HuH-7.5 (cell line): ENCODE results near the gene GCNT2.
"Not testable (repeated sequence)": the region's sequence is repeated elsewhere in the genome, so short reads cannot be mapped to it uniquely, and the experiment has no call there.

Experiments used
- DNase-seq: peaks from one replicate; pipeline ENCODE4 v3.0.0; 2011; ENCODE audit warnings: low spot score

GCNT2 gene

GRCh38 chr6:10580570-10580969, 59.4 kb downstream of the GCNT2 start:
- DNase-seq, result no peak

- DNase-seq, result not testable (repeated sequence)
Observed at GRCh38 chr6:10581402-10581801, 60.3 kb downstream of the GCNT2 start.

GRCh38 chr6:10582774-10583508, 61.8 kb downstream of the GCNT2 start:
- DNase-seq, result no peak

DNA sequence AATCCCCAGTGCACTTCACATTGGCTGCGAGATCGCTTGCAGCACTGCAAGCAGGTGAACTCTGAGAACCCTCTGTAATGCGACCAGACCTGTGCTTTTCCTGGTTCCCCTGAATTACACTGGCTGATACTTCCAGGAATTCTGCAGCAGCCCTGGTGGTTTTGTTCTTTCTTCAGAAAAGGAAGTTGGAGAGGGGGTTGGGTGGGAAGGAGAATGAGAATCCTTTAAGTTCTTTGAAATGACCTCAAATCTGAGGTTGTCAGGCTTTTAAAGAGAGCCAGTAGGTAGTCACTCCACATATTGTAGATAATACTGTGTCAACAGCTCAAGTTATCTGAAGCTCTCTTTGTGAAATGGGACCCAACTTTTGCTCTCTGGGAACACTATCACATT, 62.4 kb downstream of the GCNT2 start:
- no peak for DNase-seq

- no peak for DNase-seq
Observed at GRCh38 chr6:10584607-10585006, 63.5 kb downstream of the GCNT2 start.

GRCh38 chr6:10585209-10585845, 64.2 kb downstream of the GCNT2 start:
- DNase-seq, result no peak

GRCh38 chr6:10586302-10586701, 65.2 kb downstream of the GCNT2 start:
- DNase-seq, result no peak

- no peak for DNase-seq
Observed at GRCh38 chr6:10587656-10588406, 66.7 kb downstream of the GCNT2 start.

DNA sequence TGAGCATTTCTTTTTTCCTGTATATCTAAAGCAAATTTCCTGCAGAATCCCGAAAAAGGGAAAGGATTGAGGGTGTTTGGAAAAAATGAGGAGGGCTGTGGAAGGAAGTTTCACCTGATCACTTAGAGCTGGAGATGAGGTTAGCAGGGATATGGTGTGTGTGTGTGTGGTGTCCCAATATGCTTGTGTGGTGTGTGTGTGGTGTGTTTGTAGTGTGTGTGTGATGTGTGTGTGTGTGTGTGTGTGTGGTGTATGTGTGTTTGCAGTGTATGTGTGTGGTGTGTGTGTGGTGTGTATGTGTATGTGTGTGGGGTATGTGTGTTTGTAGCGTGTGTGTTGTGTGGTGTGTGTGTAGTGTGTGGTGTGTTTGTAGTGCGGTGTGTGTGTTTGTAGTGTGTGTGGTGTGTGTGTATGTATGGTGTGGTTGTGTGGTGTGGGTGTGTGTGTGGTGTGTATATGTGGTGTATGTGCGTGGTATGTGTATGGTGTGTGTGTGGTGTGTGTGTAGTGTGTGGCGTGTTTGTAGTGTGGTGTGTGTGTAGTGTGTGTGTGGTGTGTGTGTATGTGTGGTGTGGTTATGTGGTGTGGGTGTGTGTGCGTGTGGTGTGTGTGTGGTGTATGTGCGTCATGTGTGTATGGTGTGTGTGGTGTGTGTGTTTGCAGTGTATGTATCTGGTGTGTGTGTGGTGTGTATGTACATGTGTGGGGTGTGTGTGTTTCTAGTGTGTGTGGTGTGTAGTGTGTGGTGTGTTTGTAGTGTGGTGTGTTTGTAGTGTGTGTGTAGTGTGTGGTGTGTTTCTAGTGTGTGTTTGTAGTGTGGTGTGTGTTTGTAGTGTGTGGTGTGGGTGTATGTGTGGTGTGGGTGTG, 67.6 kb downstream of the GCNT2 start:
- DNase-seq, result no peak

- DNase-seq, result no peak
Observed at GRCh38 chr6:10589429-10589727, 68.2 kb downstream of the GCNT2 start.

DNA sequence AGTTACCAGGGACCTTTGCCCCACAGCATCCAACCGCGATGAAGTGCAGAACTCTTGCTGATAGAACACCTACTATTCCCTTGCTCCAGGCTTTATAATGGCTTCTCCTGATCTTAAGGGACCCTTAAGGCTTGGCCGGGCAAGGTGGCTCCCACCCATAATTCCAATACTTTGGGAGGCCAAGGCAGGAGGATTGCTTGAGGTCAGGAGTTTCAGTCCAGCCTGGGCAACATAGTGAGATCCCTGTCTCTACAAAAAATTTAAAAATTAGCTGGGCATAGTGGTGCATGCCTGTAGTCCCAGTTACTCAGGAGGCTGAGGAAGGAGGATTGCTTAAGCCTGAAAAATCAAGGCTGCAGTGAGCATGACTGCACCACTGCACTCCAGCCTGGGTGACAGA, 68.8 kb downstream of the GCNT2 start:
- no peak for DNase-seq

- DNase-seq, result no peak
Observed at GRCh38 chr6:10591422-10592160, 70.4 kb downstream of the GCNT2 start.

DNA sequence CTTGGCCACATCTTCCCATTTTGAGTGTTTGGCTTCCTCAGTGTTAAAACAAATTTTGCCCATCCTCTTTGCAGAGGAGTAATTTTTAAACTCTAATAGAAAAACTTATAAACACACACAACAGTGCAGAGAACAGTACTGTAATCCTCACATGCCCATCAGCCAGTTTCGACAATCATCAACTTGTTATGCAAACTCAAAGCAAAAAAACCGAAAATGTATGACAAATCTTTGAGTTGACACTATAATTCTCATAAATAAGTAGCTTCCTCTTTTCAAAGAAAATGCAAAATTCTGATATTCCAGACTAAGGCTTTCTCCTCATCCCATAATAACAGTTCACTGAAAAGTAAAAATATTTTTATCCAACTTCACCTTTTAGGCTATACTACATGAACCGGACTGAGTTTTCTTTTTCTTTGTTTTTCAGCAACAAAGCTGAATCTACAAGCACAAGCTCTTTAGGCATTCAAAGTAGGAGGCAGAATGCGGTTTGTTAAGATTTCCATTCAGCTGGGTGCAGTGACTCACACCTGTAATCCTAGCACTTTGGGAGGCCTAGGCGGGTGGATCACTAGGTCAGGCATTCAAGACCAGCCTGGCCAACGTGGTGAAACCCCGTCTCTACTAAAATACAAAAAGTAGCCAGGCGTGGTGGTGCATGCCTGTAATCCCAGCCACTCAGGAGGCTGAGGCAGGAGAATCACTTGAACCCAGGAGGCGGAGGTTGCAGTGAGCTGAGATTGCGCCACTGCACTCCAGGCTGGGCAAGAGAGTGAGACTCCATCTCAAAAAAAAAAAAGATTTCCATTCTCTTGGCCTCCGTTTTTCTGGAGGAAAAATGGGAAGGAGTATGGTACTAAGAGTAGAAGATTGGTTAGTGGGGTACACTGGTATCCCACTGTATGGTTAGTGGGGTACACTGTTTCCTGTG, 74.8 kb downstream of the GCNT2 start:
- DNase-seq, result no peak

DNA sequence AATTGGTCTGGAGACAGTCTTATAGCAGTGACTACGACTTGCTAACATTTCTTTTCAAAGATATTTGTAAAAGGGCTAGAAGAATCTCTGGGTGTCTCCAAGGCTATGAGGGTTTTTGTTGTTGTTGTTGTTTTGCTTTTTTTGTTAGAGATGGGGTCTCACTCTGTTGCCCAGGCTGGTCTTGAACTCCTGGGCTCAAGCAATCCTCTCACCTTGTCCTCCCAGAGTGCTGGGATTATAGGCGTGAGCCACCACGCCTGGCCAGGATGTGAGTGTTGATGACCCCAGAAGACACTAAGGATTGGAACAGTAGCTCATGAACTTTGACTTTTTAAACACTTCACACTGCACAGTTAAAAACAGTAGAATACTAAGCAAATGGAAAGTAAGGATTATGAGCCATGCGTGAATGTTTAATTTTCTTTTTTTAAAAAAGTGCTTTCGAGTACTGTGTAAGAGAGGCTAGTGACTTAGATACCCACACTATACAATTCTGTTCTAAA, 76.4 kb downstream of the GCNT2 start:
- no peak for DNase-seq

- no peak for DNase-seq
Observed at GRCh38 chr6:10598084-10598960, 77.2 kb downstream of the GCNT2 start.

GRCh38 chr6:10599046-10599445, 77.9 kb downstream of the GCNT2 start:
- no peak for DNase-seq

DNA sequence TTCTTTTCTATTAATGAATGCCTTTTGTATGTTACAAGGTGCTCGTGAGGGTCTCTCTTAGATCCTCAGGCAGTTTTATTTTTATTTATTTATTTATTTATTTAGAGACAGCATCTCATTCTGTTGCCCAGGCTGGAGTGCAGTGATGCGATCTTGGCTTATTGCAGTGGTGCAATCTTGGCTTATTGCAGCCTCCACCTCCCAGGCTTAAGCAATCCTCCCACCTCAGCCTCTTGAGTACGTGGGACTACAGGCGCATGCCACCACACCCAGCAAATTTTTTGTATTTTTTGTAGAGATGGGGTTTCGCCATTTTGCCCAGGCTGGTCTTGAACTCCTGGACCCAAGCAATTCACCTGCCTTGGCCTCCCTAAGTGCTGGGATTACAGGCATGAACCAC, 79.5 kb downstream of the GCNT2 start:
- DNase-seq, result not testable (repeated sequence)

- no peak for DNase-seq
Observed at GRCh38 chr6:10603219-10603618, 82.1 kb downstream of the GCNT2 start.

- DNase-seq, result no peak
Observed at GRCh38 chr6:10609038-10609437, 87.9 kb downstream of the GCNT2 start.
